Stimulated activated CD8-positive, alpha-beta memory T cell treated with anti-CD3 and anti-CD28 coated beads, Interleukin-15, amount 100 ng/mL, for 24 hours (primary cell): ENCODE measurements around the gene NDP.
A peak's percentile ranks its signal among the peaks of the same experiment; 100 is the strongest.
"Not testable (repeated sequence)": the region's sequence is repeated elsewhere in the genome, so short reads cannot be mapped to it uniquely, and the experiment has no call there.

Experiments
- DNase-seq: peaks from one replicate; pipeline ENCODE4 v3.0.0-alpha.2; 2020; ENCODE audit warnings: low read depth

Gene NDP

DNA sequence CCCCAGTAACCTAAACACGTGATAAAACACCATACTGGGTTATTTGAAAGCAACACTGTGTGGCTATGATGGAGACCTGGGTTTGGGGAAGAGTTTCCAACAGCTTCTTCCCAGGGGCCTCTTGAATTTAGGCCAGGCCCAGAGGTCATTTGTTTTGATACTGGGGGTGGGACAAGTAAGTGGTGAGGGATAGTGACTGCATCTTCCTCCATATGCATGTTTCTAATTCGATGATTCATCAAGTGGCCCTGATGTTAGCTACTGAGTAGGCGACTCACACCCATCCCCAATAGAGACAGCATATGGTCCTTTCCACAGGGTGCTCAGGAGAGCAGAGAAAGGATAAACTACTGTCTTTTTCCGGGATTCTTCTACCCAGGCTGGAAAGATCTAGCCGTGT lies 2.7 kb downstream of the NDP start:
- DNase-seq: no peak

DNA sequence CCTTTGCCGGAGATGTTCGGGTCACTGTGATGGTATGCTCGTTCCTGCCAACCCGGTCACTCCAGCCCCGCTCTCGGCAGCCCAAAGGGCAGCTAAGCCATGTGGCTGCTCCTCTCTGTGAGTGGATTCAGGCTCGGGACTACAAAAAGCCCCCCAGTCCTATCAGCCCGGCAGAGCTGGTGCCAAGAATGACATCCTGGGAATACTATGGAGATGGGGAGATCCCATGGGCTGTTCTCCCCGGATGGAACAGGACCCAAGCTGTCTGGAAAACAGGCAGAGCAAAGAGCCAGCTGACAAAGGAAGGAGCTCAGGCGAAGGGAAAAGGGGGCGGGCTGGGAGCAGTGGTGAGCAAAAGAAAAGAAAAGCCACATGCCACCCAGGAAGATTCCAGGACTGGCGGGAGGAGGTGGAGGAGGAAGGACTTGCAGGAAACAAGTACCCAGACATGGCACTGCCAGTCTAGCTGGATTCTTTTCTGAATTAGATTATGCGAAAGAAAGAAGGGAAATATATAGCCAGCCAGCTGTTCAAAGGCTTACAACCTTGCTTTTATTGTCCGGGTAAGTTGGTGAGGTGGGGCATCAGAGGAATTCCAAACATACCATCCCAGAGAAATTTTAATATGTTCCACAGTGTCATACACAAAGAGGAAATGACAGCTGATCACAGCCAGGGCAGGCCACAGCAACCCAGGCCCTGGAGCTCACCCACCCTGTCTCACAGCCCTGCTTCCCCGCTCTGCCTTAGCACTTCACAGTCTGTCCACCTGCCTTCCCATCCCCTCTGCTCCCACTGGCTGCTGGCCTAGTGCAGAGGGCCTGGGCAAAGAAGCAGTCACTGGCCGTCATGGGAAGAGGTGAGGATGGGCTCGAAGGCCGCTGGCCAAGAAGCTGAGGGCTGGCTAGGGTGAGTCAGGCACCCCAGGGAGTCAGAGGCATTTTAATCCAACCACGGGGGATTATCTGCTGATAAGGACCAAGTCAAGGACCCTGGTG lies 3.4 kb downstream of the NDP start:
- DNase-seq: no peak

DNA sequence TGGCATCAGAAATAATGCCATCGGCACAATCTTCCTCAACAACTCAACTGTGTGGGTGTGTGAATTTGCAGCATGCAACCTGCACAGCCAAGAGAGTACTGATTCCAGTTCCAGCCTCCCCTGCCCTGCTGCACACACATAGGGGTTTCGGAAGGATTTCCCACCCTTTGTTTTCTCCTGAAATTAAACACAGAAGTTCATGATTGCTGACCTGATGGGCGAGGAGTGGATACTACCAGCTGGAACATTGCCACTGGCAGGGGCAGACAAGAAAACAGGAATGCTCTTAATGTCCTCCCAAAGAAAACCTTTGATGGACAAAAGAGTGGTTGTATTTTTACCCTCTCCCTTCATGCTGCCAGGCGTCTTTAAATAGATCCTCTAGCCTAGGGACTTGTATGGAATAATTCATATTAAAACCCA lies 4.8 kb downstream of the NDP start:
- no peak for DNase-seq

DNA sequence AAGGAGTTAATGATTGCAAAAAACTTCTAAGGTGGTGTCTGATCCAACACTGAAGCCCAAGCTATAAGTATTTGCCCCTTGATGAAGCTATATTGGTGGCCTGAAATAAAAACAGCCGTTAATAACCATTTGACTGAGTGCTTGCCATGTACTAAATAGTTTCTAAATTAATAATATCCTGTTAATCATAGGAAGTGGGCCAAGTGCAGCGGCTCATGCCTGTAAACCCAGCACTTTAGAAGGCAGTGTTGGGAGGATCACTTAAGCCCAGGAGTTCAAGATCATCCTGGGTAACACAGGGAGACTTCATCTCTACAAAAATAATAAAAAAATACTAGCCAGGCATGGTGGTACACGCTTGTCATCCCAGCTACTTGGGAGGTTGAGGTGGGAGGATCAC lies 8.3 kb downstream of the NDP start:
- no peak for DNase-seq

DNA sequence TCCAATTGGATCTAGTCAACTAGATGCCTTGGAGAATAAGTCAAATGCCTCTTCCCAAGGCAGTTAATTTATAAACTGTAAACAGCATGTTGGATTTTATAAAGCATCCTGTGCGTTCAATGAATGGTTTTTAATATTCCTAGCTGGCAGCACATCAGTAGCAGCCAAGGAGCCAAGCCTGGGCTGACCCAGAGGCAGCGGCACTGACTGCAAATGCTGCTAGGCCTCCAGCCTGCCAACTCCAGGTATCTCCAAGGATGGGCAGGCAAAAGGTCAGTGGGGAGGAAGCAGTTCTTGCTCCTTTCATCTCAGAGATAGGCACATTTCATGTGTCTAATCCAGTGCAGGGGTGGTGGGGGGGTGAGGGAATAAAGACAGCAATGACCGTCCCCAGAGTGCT lies 9.5 kb downstream of the NDP start:
- no peak for DNase-seq

DNA sequence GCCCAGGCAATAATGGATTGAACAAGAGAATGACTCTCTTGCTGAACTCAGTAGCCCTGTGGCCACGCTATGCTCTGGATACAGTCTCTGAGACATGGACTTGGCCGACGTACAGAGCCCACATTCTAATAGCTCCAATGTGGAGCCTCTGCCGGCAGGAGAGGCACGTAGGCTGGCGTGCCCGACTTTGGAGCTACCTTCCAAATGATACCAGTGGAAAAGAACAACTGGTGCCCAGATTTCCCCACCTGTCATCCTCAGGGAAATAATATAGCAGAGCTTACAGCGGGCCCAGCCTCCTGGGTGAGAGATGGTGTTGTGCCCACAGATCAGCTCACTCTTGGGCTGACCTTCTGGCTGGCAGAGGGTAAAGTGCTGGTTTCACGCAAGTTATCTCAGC lies 10.6 kb downstream of the NDP start:
- DNase-seq: no peak

DNA sequence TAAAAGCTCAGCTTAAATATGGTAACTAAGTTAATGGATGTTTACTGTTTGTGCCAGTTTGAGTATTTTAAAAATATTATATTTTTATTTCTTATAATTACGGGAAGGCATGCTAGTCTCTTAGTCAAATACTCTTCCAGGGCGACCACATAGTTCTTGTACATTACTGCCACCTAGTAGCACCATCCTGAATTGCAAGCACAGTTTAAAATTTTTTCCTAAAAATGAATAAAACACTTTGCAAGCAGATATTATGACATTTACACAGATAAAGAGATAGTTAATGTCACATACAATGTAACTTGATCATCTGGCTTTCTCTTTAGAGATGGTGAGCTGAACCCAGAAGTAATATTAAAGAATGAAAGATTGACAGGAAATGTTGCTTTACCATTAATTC lies 11.5 kb downstream of the NDP start:
- no peak for DNase-seq

DNA sequence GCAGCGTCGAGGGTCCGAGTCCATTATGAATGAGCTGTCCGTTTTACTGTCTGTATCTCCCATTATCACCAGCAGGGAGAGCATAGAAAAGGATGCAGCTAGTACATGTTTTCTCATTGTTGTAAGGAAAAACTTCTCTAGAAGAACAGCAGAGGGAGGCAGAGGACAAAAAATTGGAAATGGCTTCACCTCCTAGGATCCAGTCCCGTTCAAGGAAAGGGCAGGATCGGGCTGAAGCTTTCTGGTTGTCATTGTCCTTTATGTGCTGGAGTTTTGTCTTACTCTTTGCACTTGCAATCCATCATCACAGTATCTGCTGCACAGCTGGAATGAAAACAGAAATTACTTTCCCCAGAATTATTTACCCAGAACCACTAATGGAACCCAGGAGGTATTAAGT lies 14.7 kb downstream of the NDP start:
- no peak for DNase-seq

DNA sequence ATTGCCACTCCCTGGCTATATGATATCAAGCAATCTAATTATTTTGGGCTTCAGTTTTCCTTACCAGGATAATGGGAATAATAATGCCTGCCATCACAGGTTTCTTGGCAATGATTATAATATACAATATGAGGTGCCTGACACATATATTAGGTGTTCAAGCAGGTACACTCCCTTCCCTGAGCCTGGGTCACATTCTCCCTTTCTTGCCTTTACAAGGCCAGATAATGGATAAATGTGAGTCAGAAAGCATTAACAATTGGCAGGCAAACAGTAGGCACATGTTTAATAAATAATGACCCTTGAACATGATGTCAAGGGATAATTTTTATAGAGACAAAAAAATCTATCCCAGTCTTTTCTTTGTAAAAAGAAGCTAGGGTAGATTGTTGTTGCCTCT lies 17.2 kb downstream of the NDP start:
- no peak for DNase-seq

DNA sequence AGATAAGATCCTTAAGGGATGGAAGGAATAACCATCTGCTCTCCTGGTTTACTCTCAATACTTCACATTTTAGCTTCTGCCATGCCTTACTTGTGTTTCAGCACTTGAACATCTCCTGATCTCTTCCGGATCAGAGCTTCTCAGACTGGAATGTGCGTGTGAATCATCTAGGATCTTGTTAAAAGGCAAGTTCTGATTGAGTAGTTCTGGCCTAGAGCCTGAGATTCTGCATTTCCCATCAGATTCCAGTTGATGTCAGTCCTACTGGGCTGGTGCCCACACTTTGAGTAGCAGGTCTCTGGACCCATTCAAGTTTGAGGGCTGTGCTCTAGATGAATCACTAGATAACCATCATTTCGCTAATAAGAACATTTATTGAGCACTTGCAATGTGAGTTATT lies 20.0 kb downstream of the NDP start:
- no peak for DNase-seq

DNA sequence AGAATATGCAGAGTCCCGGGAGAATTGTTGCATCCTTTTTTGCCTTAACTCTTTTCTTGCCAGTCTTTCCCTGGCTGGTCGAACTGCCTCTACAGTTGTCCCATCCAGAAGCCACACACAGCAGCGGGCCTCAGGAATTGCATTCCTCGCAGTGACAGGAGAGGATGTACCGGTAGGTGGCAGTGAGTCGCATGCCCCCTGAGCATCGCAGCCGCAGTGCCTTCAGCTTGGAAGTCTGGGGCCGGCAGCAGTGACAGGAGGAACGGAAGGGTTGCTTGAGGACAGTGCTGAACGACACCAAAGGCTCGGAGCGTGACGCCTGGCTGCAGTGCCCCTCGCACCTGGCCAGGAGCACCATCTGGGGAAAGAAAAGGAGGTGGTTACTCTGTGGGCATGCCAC lies 23.5 kb downstream of the NDP start:
- peak; percentile 1 for DNase-seq

DNA sequence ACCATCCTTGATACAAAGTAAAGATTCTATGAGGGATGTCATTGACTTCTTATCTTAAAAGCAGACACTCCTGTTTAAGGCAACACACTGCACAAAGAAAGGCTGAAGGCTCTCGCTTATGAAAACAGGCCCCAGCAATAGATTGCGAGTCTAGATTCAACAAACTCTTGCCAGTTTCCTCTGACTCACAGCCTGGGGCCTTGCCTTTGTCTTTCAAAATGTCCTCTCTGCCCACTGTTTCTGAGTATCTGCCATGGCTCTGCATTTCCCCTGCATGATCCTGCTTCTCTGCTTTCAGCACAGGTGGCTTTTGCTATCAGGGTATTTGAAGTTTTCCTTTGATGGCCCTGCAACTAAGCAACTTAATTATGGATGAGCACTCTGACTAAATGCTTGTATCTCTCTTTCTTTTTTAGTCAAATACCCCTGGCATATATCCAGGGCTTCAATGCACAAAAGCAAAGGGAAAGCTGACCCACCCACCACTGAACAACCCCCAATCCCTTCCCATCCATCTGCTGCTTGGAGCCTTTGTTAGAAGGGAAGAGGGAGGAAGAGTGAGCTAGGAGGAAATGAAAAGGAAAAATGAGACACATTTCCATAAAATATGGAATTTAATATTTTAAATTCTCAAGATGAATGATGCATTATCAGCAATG lies 32.2 kb downstream of the NDP start:
- DNase-seq: no peak

DNA sequence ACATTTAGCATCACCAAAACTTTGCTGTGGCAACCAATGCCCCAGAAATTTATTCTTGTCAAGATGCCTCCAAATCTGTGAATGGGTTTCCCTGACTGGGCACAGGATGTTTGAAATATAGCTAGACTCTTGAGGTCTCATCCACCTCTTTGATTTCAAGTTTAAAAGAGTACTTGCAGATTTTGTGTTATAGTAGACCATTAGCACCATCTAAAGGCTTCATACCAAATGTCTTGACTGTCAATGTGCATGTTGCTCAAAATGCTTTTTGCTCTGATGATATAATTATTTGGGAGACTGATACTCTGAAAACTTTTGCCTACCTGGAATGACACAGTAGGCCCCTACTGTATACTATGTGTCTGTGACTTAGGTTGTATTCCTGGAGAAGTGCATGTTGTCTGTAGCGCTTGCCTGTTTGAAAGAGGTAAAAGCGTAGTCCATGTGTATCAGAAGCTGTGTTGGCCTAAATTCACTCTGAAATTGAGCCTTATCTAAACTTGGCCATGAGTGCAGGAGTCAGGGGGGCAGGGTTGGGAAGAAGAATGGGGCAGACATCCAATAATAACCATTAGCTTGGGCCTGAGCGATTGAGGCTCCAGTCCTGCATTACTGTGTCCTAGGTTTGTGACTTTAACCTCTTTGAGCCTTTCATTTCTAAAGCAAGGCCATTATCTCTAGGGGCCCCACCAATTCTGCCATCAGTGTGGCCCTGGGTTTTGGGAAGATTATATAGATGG lies 33.8 kb downstream of the NDP start:
- no peak for DNase-seq

DNA sequence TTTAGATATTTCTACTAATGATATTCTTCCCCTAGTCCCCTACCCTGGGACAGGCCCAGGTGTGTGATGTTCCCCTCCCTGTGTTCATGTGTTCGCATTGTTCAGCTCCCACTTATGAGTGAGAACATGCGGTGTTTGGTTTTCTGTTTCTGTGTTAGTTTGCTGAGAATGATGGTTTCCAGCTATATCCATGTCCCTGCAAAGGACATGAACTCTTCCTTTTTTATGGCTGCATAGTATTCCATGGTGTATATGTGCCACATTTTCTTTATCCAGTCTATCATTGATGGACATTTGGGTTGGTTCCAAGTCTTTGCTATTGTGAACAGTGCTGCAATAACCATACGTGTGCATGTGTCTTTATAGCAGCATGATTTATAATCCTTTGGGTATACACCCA lies 51.2 kb downstream of the NDP start:
- not testable (repeated sequence) for DNase-seq

DNA sequence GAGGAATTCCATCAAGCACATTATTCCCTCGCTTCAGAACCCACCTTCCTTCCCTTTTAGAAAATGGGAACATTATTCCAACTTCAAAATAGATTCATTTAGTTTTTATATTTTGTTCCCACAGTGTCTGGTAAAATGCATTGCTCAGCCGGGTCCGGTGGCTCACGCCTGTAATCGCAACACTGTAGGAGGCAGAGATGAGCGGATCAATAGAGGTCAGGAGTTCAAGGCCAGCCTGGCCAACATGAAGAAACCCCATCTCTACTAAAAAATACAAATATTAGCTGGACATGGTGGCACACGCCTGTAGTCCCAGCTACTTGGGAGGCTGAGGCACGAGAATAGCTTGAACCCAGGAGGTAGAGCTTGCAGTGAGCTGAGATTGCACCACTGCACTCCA lies 62.4 kb downstream of the NDP start:
- DNase-seq: not testable (repeated sequence)

DNA sequence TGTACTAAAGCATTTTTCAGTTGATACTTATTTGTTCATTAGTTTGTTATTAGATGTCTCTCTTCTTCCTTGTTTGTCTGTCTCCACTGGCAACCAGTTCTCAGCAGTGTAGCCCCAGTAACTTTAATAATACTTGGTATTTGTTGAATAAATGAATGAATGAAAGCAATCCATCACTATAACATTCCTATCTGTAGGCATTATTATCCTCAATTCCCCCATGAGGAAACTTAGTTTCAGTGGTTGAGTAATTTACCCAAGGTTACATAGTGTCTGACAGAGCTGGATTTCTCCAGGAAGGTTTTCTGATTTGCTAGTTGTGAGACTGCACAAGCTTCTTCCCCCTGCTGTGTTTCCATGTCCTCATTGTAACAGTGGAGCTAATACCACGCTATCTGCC lies 63.2 kb downstream of the NDP start:
- DNase-seq: no peak

DNA sequence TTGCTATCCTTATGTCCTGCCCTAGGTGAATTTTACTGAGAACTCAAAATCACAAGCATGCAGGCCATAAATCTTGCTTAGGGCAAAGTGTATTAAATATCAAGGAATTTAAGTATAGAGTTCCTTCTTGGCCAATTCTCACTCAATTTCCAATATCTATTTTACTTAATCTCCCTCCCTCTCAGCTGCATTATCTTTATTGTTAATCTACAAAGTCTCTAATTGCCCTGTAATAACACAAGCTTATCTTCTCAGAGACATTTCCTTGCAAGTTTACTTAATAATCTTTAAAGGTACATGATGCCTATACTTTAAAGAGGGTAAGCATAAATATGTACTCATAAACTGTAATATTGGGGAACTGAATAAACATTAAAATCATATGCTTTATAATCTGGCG lies 64.0 kb downstream of the NDP start:
- no peak for DNase-seq

DNA sequence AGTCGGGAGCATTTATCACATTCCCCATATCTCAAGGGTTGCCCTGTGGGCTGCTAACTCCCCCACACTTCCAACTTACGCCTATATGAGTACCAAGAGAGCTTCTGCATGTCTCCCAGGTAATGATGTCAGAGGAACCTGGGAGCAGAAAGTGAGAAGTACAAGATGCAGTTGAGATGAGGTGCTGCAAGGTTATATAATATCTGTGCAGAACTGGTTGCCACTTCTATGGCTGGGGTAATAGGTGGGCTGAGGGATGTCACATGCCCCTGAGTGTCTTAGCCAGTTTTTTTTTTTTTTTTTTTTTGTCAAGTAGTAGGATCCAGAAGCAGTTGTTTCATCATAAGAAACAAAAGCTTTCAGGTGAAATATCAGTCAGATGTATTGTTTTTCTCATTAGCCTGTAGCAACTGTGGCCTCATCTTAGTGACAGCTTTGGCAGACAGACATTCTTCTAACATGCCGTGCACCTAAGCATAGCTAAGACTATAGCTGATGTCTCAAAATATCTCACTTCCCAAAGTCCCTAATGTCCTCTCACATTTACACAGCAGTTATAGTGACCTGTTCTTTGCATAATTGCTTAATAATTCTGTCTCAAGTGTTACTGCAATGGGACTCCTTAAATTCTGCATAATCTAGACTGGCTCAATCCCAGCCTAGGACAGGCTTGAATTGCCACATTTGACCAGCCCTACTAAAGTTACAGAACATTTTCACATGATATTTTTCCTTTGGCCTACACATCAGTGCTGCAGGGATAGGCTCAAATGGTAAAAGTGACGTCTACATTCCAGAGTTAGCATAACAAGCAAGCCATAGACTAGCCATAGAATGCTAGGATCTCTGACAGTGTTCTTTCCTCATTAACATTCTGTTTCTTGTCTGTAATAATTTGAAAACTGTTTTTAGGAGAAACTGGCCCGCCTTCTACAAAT lies 73.0 kb downstream of the NDP start:
- DNase-seq: no peak
